Measurements from ENCODE around the gene TNNC2. TPM values are rescaled to one million over a fixed set of nuclear protein-coding genes. Genes with fewer than 3 reads are reported as not detected.

TNNC2 gene
- total and polyA plus RNA-seq, 2 donors (not counting 3 experiments of a cell fraction or from before 2014, with no cell fraction given), result 0.26 TPM; not detected in 1

GRCh38 chr20:45774945-45775344, 52.2 kb downstream of the TNNC2 start:
- Histone ChIP-seq H3K4me1 (ENCODE audit: control insufficient read depth, extremely low read depth, insufficient read depth, low read length) (peaks cover 18% of the 10 kb centered on the region), H3K9ac (replicated peaks; ENCODE audit: extremely low read depth, insufficient read depth, low read length) (no peak overlapping the region), H2AFZ (ENCODE audit: low read depth, low read length) (no peak overlapping the region), H3K9me3 (replicated peaks; ENCODE audit: control insufficient read depth, insufficient read depth, low read length) (no peaks in the 10 kb centered on the region), H4K20me1 (replicated peaks; ENCODE audit: control insufficient read depth, extremely low read depth, insufficient read depth, low read length) (no peaks in the 10 kb centered on the region), H3K4me2 (ENCODE audit: insufficient read depth, low read length) (no peak overlapping the region), H3K36me3 (ENCODE audit: control insufficient read depth in 2 of 2, extremely low read depth in 1 of 2, insufficient read depth in 2 of 2, low read length in 2 of 2) (no peaks in the 10 kb centered on the region), H3K27me3 (ENCODE audit: control insufficient read depth in 2 of 2, insufficient read depth in 2 of 2, low read length in 2 of 2) (peaks cover 0 to 4% of the 10 kb centered on the region in 2 experiments), H3K27ac (ENCODE audit: insufficient read depth, low read depth, low read length) (no peak overlapping the region), H3K4me3 (replicated peaks in 1 of 3; ENCODE audit: insufficient read depth in 1 of 3, low read depth in 1 of 3, low read length in 3 of 3) (no peak overlapping the region), H3K79me2 (ENCODE audit: control insufficient read depth, insufficient read depth, low read length) (no peaks in the 10 kb centered on the region), H3K9me1 (replicated peaks; ENCODE audit: control insufficient read depth, extremely low read depth, insufficient read depth, low read length) (no peaks in the 10 kb centered on the region)
- BruUV-seq (replicated peaks), result no TSS peak
- dilution Hi-C loops (cut with MboI; ENCODE audit: extremely low pct_ligation_motif_present, low sequenced_read_pairs) (no loop called here), intact Hi-C loops (cut with micrococcal nuclease) (loop anchor here (5.0 to 10.0 kb wide), 2 partner anchors 150 to 678 kb away; partner anchors contain the start of gene WFDC10A)
- TF ChIP-seq EZH2 (IDR thresholded peaks at IDR 0.05; ENCODE audit: borderline replicate concordance, low read depth, low read length, severe bottlenecking) (no peak), MAX (IDR thresholded peaks at IDR 0.05; ENCODE audit: insufficient read depth, insufficient read length) (no peak), GATA2 (IDR thresholded peaks at IDR 0.05; ENCODE audit: insufficient read depth, insufficient read length, low read depth, low read length) (no peak), CTCF (IDR thresholded peaks at IDR 0.05; ENCODE audit: extremely low read depth in 1 of 2, insufficient read depth in 1 of 2, low read depth in 1 of 2, low read length in 2 of 2) (no peak), JUN (IDR thresholded peaks at IDR 0.05; ENCODE audit: borderline replicate concordance, insufficient read depth, insufficient read length, low read depth) (no peak), POLR2AphosphoS5 (IDR thresholded peaks at IDR 0.05; ENCODE audit: insufficient read depth, low read depth, low read length) (no peak), MYC (IDR thresholded peaks at IDR 0.05; ENCODE audit: low read depth, low read length) (no peak), POLR2A (IDR thresholded peaks at IDR 0.05; ENCODE audit: low read depth, low read length) (no peak), FOS (IDR thresholded peaks at IDR 0.05; ENCODE audit: borderline replicate concordance, insufficient read depth, low read length) (no peak)
- no peak for FAIRE-seq
- no peak for DNase-seq (ENCODE audit: low read depth, low spot score)
- ChIA-PET POLR2A (no interaction called here), CTCF (no interaction called here)

Small RNA genes within 50 kb of the gene (small RNA-seq; reads per million reads assigned to genes)
- gene RNU6ATAC38P (ENCODE audit: insufficient read depth, insufficient read length, low read depth, low replicate concordance), result not detected

Other genes with a start within 250 kb of the TNNC2 start
- not detected in 2 replicates for gene WFDC8, start 248.0 kb downstream of the TNNC2 start, total RNA-seq
- gene WFDC8, start 248.0 kb downstream of the TNNC2 start, polyA plus RNA-seq, result not detected in 2 replicates
- not detected in 2 replicates for gene WFDC10A, start 197.6 kb downstream of the TNNC2 start, total RNA-seq
- not detected in 2 replicates for gene WFDC10A, start 197.6 kb downstream of the TNNC2 start, polyA plus RNA-seq
- gene WFDC9, start 196.0 kb downstream of the TNNC2 start, total RNA-seq, result not detected in 2 replicates
- not detected in 2 replicates for gene WFDC9, start 196.0 kb downstream of the TNNC2 start, polyA plus RNA-seq
- gene WFDC11, start 157.1 kb downstream of the TNNC2 start, total RNA-seq, result not detected in 2 replicates
- not detected in 2 replicates for gene WFDC11, start 157.1 kb downstream of the TNNC2 start, polyA plus RNA-seq
- not detected in 2 replicates for gene WFDC13, start 125.3 kb downstream of the TNNC2 start, total RNA-seq
- gene WFDC13, start 125.3 kb downstream of the TNNC2 start, polyA plus RNA-seq, result not detected in 2 replicates
- not detected in 2 replicates for gene WFDC10B, start 122.3 kb downstream of the TNNC2 start, total RNA-seq
- not detected in 2 replicates for gene WFDC10B, start 122.3 kb downstream of the TNNC2 start, polyA plus RNA-seq
- not detected in 2 replicates for gene SPINT4, start 105.0 kb downstream of the TNNC2 start, total RNA-seq
- gene SPINT4, start 105.0 kb downstream of the TNNC2 start, polyA plus RNA-seq, result not detected in 2 replicates
- gene WFDC3, start 35.4 kb downstream of the TNNC2 start, total RNA-seq, result not detected in 2 replicates
- 0.39 TPM in 1 of 2 replicates, not detected in the other for gene WFDC3, start 35.4 kb downstream of the TNNC2 start, polyA plus RNA-seq
- gene DNTTIP1, start 35.4 kb downstream of the TNNC2 start, total RNA-seq, result 31.9 and 33.7 TPM in 2 replicates
- 38.4 and 40.5 TPM in 2 replicates for gene DNTTIP1, start 35.4 kb downstream of the TNNC2 start, polyA plus RNA-seq
- gene UBE2C, start 14.7 kb downstream of the TNNC2 start, total RNA-seq, result 108 and 129 TPM in 2 replicates
- gene UBE2C, start 14.7 kb downstream of the TNNC2 start, polyA plus RNA-seq, result 130 and 135 TPM in 2 replicates
- 11.9 and 14.9 TPM in 2 replicates for gene SNX21, start 6.5 kb upstream of the TNNC2 start, total RNA-seq
- 11.6 and 14.8 TPM in 2 replicates for gene SNX21, start 6.5 kb upstream of the TNNC2 start, polyA plus RNA-seq
- gene ACOT8, start 30.1 kb upstream of the TNNC2 start, total RNA-seq, result 15.5 and 15.8 TPM in 2 replicates
- 50.9 and 58.8 TPM in 2 replicates for gene ACOT8, start 30.1 kb upstream of the TNNC2 start, polyA plus RNA-seq
- 4.2 and 4.4 TPM in 2 replicates for gene ZSWIM3, start 30.3 kb upstream of the TNNC2 start, total RNA-seq
- gene ZSWIM3, start 30.3 kb upstream of the TNNC2 start, polyA plus RNA-seq, result 3.8 and 4.5 TPM in 2 replicates
- 10.0 and 11.3 TPM in 2 replicates for gene ZSWIM1, start 53.9 kb upstream of the TNNC2 start, total RNA-seq
- 8.5 and 9.4 TPM in 2 replicates for gene ZSWIM1, start 53.9 kb upstream of the TNNC2 start, polyA plus RNA-seq
- gene SPATA25, start 60.3 kb upstream of the TNNC2 start, total RNA-seq, result 1.3 TPM in 1 of 2 replicates, not detected in the other
- 0.69 and 1.0 TPM in 2 replicates for gene SPATA25, start 60.3 kb upstream of the TNNC2 start, polyA plus RNA-seq
- 5.4 and 6.5 TPM in 2 replicates for gene NEURL2, start 63.9 kb upstream of the TNNC2 start, total RNA-seq
- gene NEURL2, start 63.9 kb upstream of the TNNC2 start, polyA plus RNA-seq, result 2.8 and 4.5 TPM in 2 replicates
- gene CTSA, start 64.0 kb upstream of the TNNC2 start, total RNA-seq, result 156 and 169 TPM in 2 replicates
- 409 and 427 TPM in 2 replicates for gene CTSA, start 64.0 kb upstream of the TNNC2 start, polyA plus RNA-seq
- 61.9 and 62.1 TPM in 2 replicates for gene PLTP, start 84.8 kb upstream of the TNNC2 start, total RNA-seq
- 118 TPM in 2 replicates for gene PLTP, start 84.8 kb upstream of the TNNC2 start, polyA plus RNA-seq
- gene PCIF1, start 107.4 kb upstream of the TNNC2 start, total RNA-seq, result 25.8 and 27.2 TPM in 2 replicates
- 26.4 and 27.6 TPM in 2 replicates for gene PCIF1, start 107.4 kb upstream of the TNNC2 start, polyA plus RNA-seq
- 22.8 and 23.9 TPM in 2 replicates for gene ZNF335, start 144.9 kb upstream of the TNNC2 start, total RNA-seq
- 17.3 and 20.4 TPM in 2 replicates for gene ZNF335, start 144.9 kb upstream of the TNNC2 start, polyA plus RNA-seq
- not detected in 2 replicates for gene MMP9, start 181.6 kb upstream of the TNNC2 start, total RNA-seq
- gene MMP9, start 181.6 kb upstream of the TNNC2 start, polyA plus RNA-seq, result not detected in 2 replicates
- 1.6 and 1.8 TPM in 2 replicates for gene SLC12A5, start 201.9 kb upstream of the TNNC2 start, total RNA-seq
- gene SLC12A5, start 201.9 kb upstream of the TNNC2 start, polyA plus RNA-seq, result 1.8 and 2.3 TPM in 2 replicates

Measured in endothelial cell of umbilical vein (primary cell).